GM21390 (cell line): ENCODE data around the gene ZXDC.

Experiments
- ATAC-seq: cut with Tn5 transposase; IDR thresholded peaks from one replicate; pipeline ENCODE4 v1.9.1; 2021; ENCODE audit not compliant: unreplicated experiment

Gene ZXDC

GRCh38 chr3:126439346-126439967 is 36.2 kb downstream of the ZXDC start:
- ATAC-seq, result no peak

- ATAC-seq, result no peak
These were observed 36.9 kb downstream of the ZXDC start for GRCh38 chr3:126438746-126439145.

- no peak for ATAC-seq
These were observed 37.5 kb downstream of the ZXDC start for GRCh38 chr3:126438186-126438585.

DNA sequence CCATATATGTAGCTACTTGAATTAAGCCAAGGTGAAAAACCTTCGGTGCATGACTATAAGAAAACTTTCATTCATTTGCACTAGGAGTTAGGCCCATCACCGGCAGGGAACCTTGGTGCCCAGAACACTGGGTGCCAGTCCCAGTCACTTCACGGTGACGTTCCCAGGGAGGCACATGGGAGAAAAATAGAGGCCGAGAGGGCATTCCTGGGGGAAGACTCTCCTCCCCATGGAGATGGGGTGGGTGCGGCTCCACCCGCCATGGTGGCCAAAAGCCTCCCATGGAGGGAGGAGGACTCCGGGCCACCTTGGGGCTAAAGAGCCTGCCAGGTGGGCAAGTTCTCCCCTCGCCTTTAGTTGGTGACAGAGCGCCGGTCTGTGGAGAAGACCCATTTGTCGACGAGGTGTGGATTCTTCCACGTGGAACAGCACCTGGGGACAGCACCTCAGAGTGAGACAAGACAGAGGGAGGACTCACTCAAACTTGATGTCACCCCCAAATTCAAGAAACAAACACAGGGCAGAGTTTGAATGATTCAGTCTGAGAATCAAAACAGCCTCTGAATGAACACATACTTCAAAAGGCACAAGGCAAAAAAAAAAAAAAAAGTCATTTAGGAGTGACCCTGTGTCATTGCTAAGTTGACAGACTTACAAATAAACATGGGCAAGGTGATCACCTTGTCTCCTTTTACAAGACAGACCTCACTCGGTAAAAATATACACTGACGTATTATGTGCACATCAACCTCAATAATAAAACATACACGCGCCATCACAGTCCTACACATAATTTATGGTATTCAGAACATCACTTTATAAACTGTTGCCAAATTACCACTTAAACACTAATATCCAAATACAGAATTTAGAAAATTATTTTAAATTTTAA is 38.6 kb downstream of the ZXDC start:
- ATAC-seq, result no peak

DNA sequence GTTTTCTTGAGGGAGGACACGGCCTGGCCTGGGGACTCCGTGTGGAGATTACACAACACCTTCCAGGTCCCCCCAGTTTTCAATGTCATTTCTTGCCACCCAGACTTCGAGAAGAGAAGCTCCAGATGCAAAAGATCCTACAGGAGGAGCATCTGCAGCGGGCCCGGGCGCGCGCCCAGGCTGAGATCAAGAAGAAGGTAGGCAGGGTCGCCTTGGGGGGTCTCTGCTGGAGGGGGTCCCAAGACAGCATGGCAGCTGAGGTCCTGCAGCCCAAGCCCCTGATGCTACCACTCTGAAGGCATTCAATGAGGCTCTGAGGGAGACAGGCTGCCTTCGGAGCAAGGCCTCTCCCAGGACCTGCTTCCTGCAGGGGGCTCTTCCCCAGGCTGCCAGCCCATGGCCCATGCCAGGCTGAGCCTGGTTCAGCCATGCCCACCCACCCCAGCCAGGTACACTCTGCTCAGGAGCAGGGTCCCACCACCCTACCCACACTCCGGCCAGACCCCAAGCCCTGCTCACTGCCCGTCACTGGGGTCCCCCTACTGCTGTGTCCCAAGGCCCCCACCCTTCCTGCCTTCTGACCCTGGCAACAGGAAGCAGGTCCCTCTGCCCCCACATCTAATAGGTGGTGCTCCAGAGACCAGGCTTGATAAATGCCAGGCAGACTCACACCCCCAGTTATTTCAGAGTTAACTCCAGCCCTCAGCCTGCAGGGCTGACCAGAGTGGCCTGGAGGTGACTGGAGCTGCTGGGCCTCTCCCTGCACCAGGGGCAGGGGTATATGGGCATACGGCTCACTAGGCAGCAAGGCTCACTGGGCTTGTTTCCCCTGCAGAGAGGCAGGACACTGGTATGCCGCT is 40.0 kb downstream of the ZXDC start:
- ATAC-seq, result no peak

DNA sequence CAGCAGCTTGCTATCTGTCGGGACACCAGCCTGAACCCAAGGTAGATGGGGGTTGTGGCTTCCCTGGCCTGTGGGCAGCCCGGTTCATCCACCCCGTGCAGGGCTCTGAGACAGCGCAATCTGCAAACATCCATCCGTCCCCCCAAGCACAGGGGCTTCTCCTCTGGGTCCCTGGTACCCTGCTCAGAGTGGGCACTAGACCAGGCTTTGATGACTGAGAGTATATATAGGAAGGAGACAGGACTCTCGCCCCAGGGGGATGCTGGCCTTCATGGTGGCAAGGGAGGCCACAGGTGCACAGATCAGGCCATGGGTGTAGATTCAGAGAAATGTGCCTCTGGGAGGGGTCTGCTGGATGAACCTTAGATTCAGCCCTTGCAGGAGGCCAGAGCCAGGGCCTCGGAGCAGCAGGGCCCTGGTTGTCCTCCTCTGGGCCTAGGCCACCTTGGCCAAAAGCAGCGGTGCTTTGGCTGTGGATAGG is 40.7 kb downstream of the ZXDC start:
- ATAC-seq, result no peak

DNA sequence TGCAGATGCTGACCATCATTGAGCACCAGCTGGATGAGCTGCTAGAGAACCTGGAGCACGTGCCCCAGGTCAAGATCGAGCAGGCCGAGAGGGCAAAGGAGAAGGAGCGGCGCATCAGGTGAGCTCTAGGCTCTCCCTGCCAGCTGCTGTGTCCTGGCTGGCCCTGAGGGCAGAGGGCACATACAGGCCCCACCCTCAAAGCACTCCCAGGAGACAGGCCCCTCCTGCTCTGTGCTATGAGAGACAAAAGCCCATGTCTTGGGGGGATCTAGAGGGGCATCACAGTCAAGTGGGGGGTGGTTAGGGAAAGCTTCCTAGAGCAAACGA is 41.5 kb downstream of the ZXDC start:
- ATAC-seq, result no peak

DNA sequence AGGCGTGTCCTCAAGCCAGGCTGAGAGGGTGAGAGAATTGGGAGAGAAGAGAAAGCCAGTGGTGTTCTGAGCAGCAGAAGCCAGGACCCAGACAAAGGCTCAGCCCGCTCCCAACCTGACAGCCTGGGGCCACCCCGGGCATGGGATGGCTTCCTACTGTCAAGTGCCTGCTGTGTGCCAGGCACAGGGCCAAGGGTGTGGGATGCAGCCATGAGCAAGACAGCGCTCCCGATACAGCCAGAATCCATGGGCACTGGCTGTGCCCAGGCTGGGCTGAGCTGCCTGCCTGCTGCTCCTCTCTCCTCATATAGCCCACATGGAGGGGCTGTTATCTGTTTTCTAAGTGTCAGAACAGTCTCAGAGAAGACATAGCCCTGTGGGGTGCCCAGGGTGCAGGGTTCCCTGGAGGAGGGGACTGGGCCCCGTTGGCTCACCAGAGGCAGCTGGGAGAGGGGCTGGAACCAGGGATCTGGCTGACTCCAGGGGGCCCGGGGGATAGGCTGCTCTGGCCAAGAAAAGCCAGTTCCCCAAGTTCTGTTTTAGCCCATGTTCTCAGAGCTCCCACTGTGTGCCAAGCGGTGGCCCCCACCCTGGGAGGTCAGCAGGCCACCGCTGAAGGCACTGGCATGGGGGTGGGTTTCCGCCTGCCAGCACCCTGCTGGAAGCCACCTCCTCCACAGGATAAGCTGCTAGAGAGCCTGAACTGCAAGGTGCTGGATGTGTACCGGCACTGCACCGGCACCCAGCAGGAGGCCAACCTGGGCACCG is 42.0 kb downstream of the ZXDC start:
- ATAC-seq, result no peak

DNA sequence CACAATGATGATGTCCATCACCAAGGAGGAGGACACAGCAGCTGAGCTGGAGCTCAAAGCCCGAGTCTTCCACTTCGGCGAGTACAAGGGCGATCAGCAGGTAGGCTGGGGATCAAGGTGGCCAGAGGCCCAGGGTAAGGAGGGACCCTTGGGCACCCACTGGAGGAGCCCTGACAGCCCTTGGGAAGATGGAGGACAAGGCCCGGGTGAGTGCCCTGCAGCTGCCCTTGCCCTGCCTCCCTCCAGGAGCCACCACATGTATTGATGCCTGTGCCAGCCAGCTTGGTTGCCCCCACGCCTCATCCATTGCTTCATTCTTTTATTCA is 42.6 kb downstream of the ZXDC start:
- ATAC-seq, result no peak

- ATAC-seq, result no peak
These were observed 43.2 kb downstream of the ZXDC start for GRCh38 chr3:126432361-126433104.

DNA sequence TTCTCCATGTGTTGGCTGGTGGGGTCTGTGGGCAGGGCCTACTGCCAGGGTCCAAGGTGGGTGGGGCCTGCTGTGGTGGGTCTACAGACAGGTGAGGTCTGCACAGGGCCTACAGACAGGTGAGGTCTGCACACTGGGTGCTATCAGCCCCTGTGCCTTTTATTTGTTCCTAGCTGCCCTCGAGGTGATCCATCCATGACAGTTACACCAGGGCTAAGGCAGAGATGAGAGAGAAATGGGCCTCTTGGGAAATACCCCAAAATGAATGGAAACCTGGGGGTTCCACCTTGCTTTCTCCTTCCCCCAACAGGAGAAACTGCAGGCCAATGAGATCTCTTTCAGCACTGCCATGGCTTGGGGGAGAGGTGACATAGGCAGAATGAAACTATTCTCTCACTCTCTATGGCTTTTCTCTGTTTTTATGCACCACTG is 44.6 kb downstream of the ZXDC start:
- peak; percentile 54 for ATAC-seq

GRCh38 chr3:126424751-126425150 is 50.9 kb downstream of the ZXDC start:
- no peak for ATAC-seq

- no peak for ATAC-seq
These were observed 51.5 kb downstream of the ZXDC start for GRCh38 chr3:126424039-126424717.

- ATAC-seq, result no peak
These were observed 52.3 kb downstream of the ZXDC start for GRCh38 chr3:126423191-126424038.

GRCh38 chr3:126422571-126423091 is 53.1 kb downstream of the ZXDC start:
- ATAC-seq, result no peak

DNA sequence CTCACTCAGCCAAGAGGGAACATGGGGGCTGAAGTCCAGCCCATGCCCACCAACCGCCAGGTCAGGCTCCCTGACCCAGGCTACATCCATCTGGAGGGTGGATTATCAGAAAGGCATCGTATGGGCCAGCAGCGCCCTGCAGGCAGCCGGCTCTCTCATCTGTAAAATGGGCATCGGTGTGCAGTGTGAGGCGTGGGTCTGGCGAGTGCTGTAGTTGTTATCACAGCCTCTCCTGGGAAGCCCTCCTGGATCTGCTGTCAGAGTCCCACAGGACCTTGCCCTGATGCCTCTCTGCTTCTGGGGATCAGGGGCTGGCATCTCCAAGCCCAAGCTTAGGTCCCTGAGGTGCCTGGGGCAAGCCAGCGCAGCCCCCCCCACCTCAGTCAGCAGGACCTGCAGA is 53.6 kb downstream of the ZXDC start:
- no peak for ATAC-seq

- no peak for ATAC-seq
These were observed 54.0 kb downstream of the ZXDC start for GRCh38 chr3:126421573-126422119.
